ENCODE results near the gene DNM3. TPM values are rescaled to one million over a fixed set of nuclear protein-coding genes. Genes with fewer than 3 reads are reported as not detected.
"Not testable (repeated sequence)": the region's sequence is repeated elsewhere in the genome, so short reads cannot be mapped to it uniquely, and the experiment has no call there.

Gene DNM3
- polyA plus RNA-seq, 1 donor (not counting 4 experiments of a cell fraction or from before 2014, with no cell fraction given): 2.0 TPM

- Histone ChIP-seq H3K4me2 (ENCODE audit: control insufficient read depth, extremely low read depth, insufficient read depth, low read depth, low read length) (peak overlapping the region; percentile 48), H3K4me1 (ENCODE audit: control insufficient read depth, extremely low read depth, insufficient read depth, low read length) (peaks cover 9% of the 10 kb centered on the region), H3K9ac (ENCODE audit: control insufficient read depth, extremely low read depth, insufficient read depth, low read length) (peak overlapping the region; percentile 56), H3K9me1 (ENCODE audit: control insufficient read depth, extremely low read depth, insufficient read depth, low read length) (no peaks in the 10 kb centered on the region), H3K9me3 (ENCODE audit: control insufficient read depth, low read depth, low read length) (no peaks in the 10 kb centered on the region), H3K79me2 (ENCODE audit: control insufficient read depth, insufficient read depth, low read length) (no peaks in the 10 kb centered on the region), H3K4me3 (ENCODE audit: control insufficient read depth in 2 of 3, extremely low read depth in 1 of 3, insufficient read depth in 2 of 3, low read depth in 1 of 3, low read length in 3 of 3) (no peak overlapping the region), H3K36me3 (ENCODE audit: control insufficient read depth in 2 of 2, extremely low read depth in 1 of 2, insufficient read depth in 2 of 2, low read length in 2 of 2) (no peaks in the 10 kb centered on the region), H2AFZ (ENCODE audit: control insufficient read depth, low read length) (peak overlapping the region; percentile 66), H3K27ac (ENCODE audit: control insufficient read depth, insufficient read depth, low read length) (peak overlapping the region; percentile 54), H4K20me1 (ENCODE audit: control insufficient read depth, extremely low read depth, insufficient read depth, low read length) (no peaks in the 10 kb centered on the region), H3K27me3 (ENCODE audit: control insufficient read depth, extremely low read depth, insufficient read depth, low read length) (no peaks in the 10 kb centered on the region)
- dilution Hi-C loops (cut with MboI; ENCODE audit: extremely low pct_ligation_motif_present, low sequenced_read_pairs): no loop called here
- TF ChIP-seq EZH2 (IDR thresholded peaks at IDR 0.05; ENCODE audit: low read length) (no peak), CTCF (optimal IDR thresholded peaks at IDR 0.05 in 1 of 3, IDR thresholded peaks at IDR 0.05 in 1 of 3, conservative IDR thresholded peaks at IDR 0.05 in 1 of 3; ENCODE audit: extremely low read depth in 1 of 3, insufficient read depth in 2 of 3, low read length in 3 of 3) (no peak)
- FAIRE-seq: peak; percentile 51
- peak; percentile 30 for DNase-seq (ENCODE audit: low read depth, low spot score)
These were observed 183.2 kb downstream of the DNM3 start for GRCh38 chr1:172024516-172024915.

DNA sequence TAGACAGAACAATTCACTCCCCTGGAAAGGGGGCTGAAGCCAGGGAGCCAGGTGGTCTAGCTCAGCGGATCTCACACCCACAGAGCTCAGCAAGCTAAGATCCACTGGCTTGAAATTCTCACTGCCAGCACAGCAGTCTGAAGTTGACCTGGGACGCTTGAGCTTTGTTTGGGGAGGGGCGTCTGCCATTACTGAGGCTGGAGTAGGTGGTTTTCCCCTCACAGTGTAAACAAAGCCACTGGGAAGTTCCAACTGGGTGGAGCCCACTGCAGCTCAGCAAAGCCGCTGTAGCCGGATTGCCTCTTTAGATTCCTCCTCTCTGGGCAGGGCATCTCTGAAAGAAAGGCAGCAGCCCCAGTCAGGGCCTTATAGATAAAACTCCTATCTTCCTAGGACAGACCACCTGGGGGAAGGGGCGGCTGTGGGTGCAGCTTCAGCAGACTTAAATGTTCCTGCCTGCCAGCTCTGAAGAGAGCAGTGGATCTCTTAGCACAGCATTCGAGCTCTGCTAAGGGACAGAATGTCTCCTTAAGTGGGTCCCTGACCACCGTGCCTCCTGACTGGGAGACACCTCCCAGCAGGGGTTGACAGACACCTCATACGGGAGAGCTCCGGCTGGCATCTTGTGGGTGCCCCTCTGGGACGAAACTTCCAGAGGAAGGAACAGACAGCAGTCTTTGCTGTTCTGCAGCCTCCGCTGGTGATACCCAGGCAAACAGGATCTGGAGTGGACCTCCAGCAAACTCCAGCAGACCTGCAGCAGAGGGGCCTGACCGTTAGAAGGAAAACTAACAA, 183.8 kb downstream of the DNM3 start:
- H3K79me2 ChIP-seq (ENCODE audit: control insufficient read depth, insufficient read depth, low read length); H3K4me1 ChIP-seq (ENCODE audit: control insufficient read depth, extremely low read depth, insufficient read depth, low read length); H3K9me1 ChIP-seq (ENCODE audit: control insufficient read depth, extremely low read depth, insufficient read depth, low read length); H3K4me3 ChIP-seq (ENCODE audit: control insufficient read depth in 2 of 3, extremely low read depth in 1 of 3, insufficient read depth in 2 of 3, low read depth in 1 of 3, low read length in 3 of 3); DNase-seq (ENCODE audit: low read depth, low spot score); FAIRE-seq; H4K20me1 ChIP-seq (ENCODE audit: control insufficient read depth, extremely low read depth, insufficient read depth, low read length); H3K9me3 ChIP-seq (ENCODE audit: control insufficient read depth, low read depth, low read length); H3K36me3 ChIP-seq (ENCODE audit: control insufficient read depth in 2 of 2, extremely low read depth in 1 of 2, insufficient read depth in 2 of 2, low read length in 2 of 2); dilution Hi-C loops (cut with MboI; ENCODE audit: extremely low pct_ligation_motif_present, low sequenced_read_pairs); H3K27me3 ChIP-seq (ENCODE audit: control insufficient read depth, extremely low read depth, insufficient read depth, low read length): not testable (repeated sequence)
- Histone ChIP-seq H3K9ac (ENCODE audit: control insufficient read depth, extremely low read depth, insufficient read depth, low read length) (peak overlapping the region; percentile 56), H3K4me2 (ENCODE audit: control insufficient read depth, extremely low read depth, insufficient read depth, low read depth, low read length) (peak overlapping the region; percentile 48), H3K27ac (ENCODE audit: control insufficient read depth, insufficient read depth, low read length) (peak overlapping the region; percentile 54), H2AFZ (ENCODE audit: control insufficient read depth, low read length) (peak overlapping the region; percentile 66)
